Measurements from ENCODE around the gene MYL4.

The MYL4 gene

GRCh38 chr17:47244697-47245096 lies 35.5 kb downstream of the MYL4 start:
- POLR2A ChIA-PET, result no interaction called here
- TF ChIP-seq CTCF (IDR thresholded peaks at IDR 0.05; ENCODE audit: control extremely low read depth, extremely low read depth, low read depth, missing control alignments), result no peak
- CTCF ChIA-PET, result interaction anchor here (0.7 to 1.2 kb wide), 4 partner anchors 14 to 71 kb away, joined by 3 to 5 read pairs (median 4); no protein-coding TSS in a partner anchor
- DNase-seq (ENCODE audit: extremely low spot score), result no peak

GRCh38 chr17:47246120-47246519 lies 37.0 kb downstream of the MYL4 start:
- no peak for TF ChIP-seq CTCF (IDR thresholded peaks at IDR 0.05; ENCODE audit: control extremely low read depth, extremely low read depth, low read depth, missing control alignments)
- CTCF ChIA-PET, result interaction anchor here (0.9 to 1.5 kb wide), 5 partner anchors 15 to 69 kb away, joined by 3 to 4 read pairs (median 4); no protein-coding TSS in a partner anchor
- no peak for DNase-seq (ENCODE audit: extremely low spot score)
- POLR2A ChIA-PET, result no interaction called here

DNA sequence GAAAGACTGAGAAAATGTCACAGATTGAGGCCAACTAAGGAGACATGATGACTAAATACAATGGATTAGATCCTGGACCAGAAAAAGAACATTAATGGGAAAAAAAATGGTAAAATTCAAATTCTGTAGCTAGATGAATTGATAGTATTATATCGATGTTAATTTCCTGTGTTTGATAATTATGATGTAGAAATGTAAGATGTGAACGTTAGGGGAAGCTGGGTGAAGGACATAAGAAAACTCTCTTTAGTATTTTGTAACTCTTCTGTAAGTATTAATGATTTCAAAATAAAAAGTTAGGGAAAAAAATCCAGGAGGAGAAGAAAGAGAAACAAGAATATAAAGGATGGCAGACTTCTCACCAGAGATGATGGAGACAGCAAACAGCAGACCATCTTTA lies 41.7 kb downstream of the MYL4 start:
- no peak for TF ChIP-seq CTCF (IDR thresholded peaks at IDR 0.05; ENCODE audit: control extremely low read depth, extremely low read depth, low read depth, missing control alignments)
- ChIA-PET CTCF (interaction anchor here (1.2 to 2.0 kb wide), 6 partner anchors 10 to 65 kb away, joined by 3 to 8 read pairs (median 5); no protein-coding TSS in a partner anchor), POLR2A (no interaction called here)
- DNase-seq (ENCODE audit: extremely low spot score), result no peak

- CTCF ChIA-PET, result interaction anchor here (0.9 to 1.5 kb wide), 4 partner anchors 9 to 64 kb away, joined by 3 to 5 read pairs (median 4); no protein-coding TSS in a partner anchor
- POLR2A ChIA-PET, result no interaction called here
- no peak for TF ChIP-seq CTCF (IDR thresholded peaks at IDR 0.05; ENCODE audit: control extremely low read depth, extremely low read depth, low read depth, missing control alignments)
- DNase-seq (ENCODE audit: extremely low spot score), result no peak
These were observed 42.3 kb downstream of the MYL4 start for GRCh38 chr17:47251421-47251940.

DNA sequence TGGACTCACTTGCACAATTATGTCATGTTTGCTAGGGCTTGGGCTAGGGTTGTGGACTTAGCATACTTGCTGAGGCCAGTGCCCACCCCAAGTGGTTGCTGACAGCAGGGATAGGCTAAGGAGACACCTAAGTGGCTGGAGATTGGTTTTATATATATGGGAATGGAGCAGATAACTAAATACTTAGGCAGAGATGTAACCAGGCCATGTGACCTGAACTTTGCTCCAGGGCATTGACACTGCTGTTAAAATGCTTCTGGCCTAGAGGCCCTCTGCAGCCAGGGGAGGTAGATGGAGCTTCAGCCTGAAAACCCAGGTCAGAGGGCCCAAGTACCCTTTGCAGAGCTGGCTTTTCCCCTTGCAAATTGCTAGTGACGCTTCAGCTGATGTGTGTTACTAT lies 43.1 kb downstream of the MYL4 start:
- DNase-seq (ENCODE audit: extremely low spot score), result no peak
- TF ChIP-seq CTCF (IDR thresholded peaks at IDR 0.05; ENCODE audit: control extremely low read depth, extremely low read depth, low read depth, missing control alignments), result no peak
- ChIA-PET CTCF (interaction anchor here (0.9 to 2.0 kb wide), 4 partner anchors 18 to 364 kb away, joined by 3 to 7 read pairs (median 4); no protein-coding TSS in a partner anchor), POLR2A (no interaction called here)

DNA sequence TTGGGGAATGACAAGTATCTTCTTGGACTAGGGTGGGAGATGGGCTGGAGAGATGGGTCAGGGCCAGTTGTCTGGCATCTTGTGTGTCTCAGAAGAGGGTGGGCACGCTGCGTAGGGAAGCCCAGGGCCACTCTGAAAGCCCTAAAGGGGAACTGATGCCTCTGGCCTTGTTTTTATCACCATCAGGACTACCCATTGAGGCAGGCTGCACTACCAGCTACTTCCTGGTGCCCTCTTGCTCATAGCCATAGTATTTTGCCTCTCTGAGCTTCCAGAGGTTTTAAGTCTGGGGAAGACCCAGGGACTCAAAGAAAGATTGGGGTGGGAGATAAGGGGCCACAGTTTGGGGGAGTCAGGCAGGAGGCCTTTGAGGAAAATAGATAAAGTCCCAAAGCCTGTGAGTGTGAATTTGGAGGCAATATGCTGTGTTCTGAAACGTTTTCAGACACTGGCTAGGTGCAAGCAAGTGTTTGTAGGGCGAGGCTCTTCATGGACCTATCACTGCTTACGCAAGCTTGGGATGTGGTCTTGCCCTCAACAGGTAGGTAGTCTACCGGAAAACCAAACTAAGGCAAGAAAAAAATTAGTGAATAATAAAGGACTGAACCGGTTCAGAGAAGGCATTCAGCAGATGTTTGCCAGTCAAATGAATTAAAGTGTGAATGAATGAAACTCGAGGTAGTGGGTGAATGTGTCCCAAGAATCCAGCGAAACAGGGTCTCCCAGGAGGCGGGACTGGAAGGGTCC lies 43.8 kb downstream of the MYL4 start:
- CTCF ChIA-PET, result interaction anchor here (0.9 to 2.0 kb wide), 2 partner anchors 23 to 363 kb away, joined by 3 to 7 read pairs; no protein-coding TSS in a partner anchor
- DNase-seq (ENCODE audit: extremely low spot score), result no peak
- no peak for TF ChIP-seq CTCF (IDR thresholded peaks at IDR 0.05; ENCODE audit: control extremely low read depth, extremely low read depth, low read depth, missing control alignments)
- POLR2A ChIA-PET, result no interaction called here

All from GM10248 (cell line).